ENCODE measurements around the gene C11orf21.

Gene C11orf21

DNA sequence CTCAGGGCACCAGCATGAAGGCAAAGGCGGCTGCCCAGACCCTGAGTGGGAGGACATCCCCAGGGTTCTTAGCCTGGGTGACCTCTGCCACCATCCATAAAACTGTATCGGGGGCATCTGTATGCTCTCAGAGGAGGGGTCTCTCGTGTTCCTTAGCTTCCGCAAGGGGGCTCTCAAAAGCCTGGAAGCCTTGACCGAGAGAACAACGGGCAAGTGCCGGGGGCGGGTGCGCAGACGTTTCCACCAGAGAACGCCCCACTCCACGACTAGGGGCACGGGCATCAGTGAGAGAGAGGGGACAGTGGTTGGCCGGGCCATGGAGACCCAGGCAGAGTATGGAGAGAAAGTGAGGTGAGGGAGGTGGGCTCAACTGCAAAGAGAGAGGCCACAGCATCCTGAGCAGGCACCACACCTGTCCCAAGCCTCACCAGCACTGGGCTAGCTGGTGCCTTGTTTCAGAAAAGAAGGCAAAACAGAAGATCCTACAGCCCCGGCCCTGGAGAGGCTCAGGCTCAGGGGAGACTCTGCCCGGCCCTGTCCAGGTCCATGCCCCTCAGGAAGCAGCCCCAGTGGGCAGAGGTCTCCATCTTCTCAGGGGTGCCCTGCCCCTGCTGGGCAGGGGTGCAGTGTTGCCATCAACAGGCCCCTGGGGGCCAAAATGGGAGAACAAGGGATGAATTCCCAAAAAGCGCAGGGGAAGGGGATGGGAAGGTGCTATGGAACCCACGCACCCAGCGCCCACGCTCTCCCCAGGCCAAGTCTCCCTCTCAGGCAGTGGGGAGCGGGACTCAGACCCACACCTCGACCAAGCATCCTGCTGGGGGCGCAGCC, 6.0 kb upstream of the C11orf21 start:
- DNase-seq = no peak

DNA sequence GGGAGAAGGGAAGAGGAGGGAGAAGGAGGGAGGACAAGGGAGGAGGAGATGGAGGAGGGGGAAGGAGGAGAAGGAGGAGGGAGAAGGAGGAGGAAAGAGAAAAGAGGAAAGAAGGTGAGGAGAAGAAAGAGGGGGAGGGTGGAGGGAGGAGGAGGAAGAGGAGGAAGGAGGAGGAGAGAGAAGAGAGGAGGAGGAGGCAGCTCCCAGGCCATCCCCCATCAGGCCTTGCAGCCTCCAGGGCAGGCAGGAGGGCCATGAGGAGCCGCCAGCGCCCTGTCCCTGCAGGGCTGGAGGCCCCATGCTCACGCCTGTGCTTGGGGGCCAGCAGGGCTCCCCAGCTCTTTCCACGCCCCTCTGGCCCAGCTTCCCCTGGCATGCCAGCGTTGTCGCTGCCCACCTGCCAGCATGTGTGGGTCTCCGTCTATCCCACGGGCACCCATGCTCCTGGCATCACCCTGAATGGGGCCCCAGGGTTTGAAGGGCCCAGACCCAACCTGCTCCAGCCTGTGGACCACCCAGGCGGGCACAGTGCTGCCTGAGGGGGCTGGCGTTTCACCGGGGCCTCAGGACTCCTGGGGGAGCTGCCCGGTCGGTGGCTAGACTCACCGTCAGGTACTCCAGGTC, 5.3 kb upstream of the C11orf21 start:
- no peak for DNase-seq

GRCh38 chr11:2306452-2306823, 4.7 kb upstream of the C11orf21 start:
- no peak for DNase-seq

DNA sequence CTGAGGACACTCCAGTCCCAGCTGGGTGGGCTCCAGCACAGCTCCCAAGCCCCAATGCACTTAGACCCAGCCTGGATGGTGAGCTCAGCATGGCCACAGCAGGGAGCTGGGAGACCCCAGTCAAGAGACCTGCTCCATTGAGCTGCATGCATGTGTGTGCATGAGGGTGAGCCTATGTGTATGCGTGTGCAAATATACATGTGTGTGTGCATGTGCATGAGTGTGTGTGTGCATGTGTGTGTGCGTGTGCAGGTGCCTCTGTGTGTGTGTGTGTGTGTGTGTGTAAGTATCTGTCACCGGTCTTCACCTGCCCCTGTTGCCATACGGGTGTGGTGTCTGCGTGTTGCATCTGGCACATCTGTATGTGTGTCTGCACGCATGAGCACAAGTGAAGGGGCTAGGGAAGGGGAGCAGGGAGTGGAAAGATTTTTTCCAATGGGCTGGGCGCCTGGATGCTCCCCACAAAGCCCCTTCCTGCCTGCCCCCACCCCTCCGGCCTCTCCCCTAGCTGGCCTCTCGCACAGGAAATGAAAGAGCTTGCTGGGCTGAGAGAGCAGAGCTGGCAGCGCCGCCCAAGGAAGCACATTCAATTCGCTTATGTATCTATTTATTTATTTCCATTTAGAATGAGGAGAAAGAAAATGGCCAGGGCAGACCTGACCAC, 4.2 kb upstream of the C11orf21 start:
- no peak for DNase-seq

GRCh38 chr11:2305140-2305778, 3.5 kb upstream of the C11orf21 start:
- DNase-seq = peak; percentile 40 to 47

GRCh38 chr11:2304506-2305139, 2.9 kb upstream of the C11orf21 start:
- no peak for DNase-seq

GRCh38 chr11:2303627-2304505, 2.1 kb upstream of the C11orf21 start:
- DNase-seq = no peak

DNA sequence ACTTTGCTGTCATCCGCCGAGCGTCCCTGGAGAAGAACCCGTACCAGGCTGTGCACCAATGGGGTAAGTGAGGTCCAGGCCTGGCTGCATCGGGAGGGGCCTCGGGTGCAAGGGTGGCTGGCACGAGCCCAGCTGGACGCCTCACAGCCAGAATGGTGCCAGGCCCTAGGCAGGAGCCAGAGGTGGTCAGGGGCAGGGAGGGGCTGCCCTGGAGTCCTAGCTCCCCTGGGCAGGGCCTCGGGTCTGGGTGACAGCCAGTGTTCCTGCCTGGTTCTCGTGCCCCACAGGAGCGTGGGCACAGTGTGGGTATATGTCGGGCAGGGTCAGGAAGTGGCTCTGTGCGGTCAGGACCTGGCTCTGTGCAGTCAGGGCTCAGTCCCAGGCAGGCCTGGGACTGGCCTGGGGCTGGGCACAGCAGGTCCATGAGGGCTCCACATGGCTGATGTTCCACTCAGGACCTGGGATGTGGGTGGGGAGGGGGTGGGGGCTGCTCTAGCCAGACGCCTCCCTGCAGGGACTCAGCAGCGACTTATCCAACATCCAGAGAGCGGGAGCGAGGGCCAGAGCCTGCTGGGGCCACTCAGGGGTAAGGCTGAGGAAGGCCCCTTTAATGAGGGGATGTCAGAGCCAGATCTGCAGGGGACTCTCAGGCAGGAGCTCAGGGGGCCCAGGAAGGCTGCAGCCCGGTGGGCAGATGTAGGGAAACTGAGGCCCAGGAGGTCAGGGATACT, 1.3 kb upstream of the C11orf21 start:
- DNase-seq = no peak

DNA sequence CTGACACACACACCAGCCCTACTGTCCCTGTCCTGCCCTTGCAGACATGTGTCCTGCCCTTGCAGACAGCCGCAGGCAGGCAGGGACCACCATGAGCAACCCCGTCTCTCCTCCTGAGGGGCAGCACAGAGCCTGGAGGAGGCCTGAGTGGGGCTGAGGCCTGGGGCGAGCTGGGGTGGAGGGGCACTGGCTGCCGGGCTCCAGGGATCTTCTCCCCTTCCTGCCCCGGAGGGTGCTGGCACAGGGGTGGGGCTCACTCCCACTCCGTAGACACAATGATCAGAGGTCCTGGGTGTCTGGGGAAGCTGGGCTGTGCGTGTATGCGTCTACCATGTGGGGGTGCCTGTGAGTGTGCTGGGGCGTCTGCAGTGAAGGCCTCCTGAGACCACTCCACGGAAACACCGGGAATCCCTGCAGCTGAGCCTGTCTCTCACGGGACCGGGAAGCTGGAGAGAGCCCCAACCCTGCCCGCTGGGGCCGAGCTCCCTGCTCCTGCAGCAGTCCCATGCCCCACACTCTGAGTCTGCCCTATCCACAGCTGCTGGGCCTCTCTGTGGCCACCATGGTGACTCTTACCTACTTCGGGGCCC, 683 bp upstream of the C11orf21 start:
- no peak for DNase-seq

DNA sequence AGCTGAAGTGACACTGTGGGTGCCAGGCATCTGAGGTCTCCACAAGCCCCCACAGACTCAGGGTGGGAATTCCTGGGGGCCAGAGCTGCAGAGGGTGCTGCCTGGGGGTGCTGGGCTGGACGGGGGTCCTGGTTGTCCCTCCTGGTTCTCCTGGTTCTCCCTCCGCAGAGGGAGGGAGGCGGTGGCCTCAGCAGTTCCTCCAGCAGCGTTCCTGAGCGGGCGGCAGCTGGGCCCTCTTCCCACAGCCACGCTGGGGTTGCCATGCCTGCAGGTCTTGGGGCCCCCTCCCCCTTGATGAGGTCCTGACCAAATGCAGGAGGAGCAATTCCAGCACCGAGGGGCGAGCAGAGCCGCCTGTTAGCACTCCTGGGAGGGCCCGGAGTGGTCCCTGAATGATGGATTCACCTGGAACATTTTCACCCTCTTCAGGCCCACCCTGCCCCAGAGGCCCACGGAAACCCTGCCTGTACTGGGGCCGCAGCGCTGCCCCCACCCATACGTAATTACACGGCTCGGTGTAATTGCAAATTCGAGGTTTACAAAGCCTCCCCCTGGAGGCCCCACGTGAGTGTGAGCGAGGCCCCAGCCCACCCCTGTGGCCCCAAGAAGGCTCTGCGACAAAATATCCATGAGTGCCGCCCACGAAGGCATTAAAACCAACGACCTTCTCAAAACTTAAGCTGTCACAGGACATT, 635 bp downstream of the C11orf21 start:
- no peak for DNase-seq

GRCh38 chr11:2300290-2300935, 1.3 kb downstream of the C11orf21 start:
- no peak for DNase-seq

DNA sequence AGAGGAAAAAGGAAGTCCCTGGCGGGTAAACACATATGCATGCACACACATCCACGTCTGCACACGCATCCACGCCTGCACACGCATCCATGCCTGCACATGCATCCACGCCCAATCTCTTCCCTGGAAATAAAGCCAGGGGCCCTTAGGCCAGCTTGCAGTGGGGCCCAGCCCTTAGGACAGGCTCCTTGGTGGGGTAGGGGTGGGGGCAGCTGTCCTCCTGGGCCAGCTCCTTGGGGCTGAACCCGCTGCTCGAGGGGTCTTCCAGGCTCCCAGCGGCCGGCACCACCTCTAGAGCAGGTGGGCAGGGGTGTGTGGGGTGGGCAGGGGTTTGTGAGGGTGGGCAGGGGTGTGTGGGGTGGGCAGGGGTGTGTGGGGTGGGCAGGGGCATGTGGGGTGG, 1.9 kb downstream of the C11orf21 start:
- no peak for DNase-seq

- DNase-seq = peak; percentile 40 to 61
Observed at GRCh38 chr11:2298795-2299761, 2.6 kb downstream of the C11orf21 start.

DNA sequence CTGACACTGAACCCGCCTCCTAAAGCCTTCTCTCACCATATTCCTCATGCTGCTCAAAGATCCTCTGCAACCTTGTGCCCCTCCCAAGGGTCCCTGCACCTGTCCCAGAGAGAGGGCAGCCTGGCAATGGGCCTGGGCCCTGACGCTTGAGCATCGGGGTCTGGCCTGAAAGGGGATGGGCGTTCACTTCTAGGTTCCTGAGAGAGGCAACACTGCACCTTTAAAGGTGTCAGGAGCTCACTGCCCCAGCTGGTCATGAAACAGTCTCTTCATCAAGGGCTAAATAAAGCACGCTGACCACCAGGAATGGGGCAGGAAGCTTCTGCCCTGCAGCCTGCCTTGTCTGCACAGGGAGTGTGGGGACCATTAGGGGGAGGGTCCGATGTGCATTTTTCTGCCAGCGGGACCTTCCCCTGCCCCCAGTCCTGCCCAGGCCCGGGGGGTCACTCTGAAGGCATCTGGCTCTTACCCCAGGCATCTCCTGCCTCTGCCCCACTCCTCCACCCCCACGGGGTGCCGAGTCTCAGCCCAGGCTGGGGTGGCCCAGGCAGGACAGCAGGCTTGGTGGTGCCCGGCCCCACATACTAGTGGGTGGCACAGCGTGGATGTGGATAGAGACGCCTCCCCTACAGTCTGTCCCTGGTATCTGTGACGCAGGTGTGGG, 3.5 kb downstream of the C11orf21 start:
- DNase-seq = no peak

DNA sequence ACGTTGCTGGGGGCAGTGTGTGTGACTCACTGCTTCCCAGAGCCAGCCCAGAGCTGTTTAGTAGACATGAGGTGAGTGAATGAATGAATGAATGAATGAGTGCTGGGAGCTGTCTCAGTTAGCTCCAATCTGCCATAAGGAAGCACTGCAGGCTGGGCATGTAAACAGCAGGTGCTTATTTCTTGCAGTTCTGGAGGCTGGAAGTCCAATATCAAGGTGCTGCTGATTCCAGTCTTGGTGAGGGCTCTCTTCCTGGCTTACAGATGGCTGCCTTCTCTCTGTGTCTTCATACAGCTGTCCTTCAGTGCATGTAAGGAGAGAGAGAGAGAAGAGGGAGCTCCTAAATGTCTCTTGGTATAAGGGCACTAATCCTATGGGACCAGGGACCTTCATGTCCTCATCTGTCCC, 4.1 kb downstream of the C11orf21 start:
- no peak for DNase-seq

DNA sequence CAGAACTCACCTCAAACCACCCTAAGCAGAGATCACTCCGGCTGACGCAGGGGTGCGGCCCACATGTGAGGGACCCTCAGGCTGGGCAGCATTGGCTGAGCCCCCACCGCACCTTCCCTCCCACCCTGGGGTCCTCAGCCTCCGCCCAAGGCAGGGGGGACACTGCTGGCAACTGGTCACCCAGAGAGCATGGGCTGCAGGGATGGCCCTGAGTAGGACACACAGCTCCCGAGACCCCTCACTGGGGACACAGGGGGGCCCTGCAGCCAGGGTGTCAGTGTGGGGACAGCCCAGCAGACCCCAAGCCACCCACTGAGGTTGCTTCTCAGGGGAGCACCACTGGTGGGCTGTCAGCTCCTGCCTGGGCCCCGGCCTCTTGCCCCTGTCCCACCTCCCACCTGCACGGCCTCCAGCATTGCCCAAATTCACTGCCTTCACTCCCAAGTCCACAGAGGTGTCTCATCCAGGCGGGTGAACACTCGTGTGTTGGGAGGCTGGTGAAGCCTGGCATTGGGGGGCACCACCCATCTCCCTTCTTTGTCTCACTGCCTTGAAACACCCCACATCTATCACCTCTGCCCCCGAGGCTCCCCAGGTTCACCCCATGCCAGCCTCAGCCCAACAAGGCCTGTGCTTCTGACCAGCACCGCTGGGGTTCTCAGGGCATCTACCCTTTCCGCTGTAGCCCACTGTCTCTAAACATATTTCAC, 4.7 kb downstream of the C11orf21 start:
- DNase-seq = no peak
